ENCODE measurements around the gene TANGO6.

The TANGO6 gene

GRCh38 chr16:68991075-68991474, 147.7 kb downstream of the TANGO6 start:
- no peak for DNase-seq (ENCODE audit: low read depth)
- no peak for TF ChIP-seq CTCF (conservative IDR thresholded peaks at IDR 0.05; ENCODE audit: low read length)
- no peak overlapping the region for H3K4me3 ChIP-seq (ENCODE audit: low read length)

DNA sequence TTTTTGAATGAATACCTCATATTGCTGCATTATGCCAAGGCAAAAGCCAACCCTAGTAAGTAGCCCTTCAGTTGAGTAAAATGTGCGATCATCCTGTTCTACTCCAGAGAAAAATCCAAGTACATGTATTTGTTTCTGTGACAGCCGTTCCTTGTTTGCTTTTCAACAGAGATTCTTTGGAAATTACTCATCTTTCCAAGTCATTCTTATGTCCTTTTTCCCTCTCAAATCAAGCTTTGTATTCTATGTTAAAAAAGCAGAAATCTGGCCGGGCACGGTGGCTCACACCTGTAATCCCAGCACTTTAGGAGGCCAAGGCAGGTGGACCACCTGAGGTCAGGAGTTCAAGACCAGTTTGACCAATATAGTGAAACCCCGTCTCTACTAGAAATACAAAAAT, 149.2 kb downstream of the TANGO6 start:
- no peak overlapping the region for H3K4me3 ChIP-seq (ENCODE audit: low read length)
- TF ChIP-seq CTCF (conservative IDR thresholded peaks at IDR 0.05; ENCODE audit: low read length), result no peak
- DNase-seq (ENCODE audit: low read depth), result peak; percentile 64

GRCh38 chr16:68993456-68993855, 150.1 kb downstream of the TANGO6 start:
- no peak overlapping the region for H3K4me3 ChIP-seq (ENCODE audit: low read length)
- no peak for TF ChIP-seq CTCF (conservative IDR thresholded peaks at IDR 0.05; ENCODE audit: low read length)
- no peak for DNase-seq (ENCODE audit: low read depth)

DNA sequence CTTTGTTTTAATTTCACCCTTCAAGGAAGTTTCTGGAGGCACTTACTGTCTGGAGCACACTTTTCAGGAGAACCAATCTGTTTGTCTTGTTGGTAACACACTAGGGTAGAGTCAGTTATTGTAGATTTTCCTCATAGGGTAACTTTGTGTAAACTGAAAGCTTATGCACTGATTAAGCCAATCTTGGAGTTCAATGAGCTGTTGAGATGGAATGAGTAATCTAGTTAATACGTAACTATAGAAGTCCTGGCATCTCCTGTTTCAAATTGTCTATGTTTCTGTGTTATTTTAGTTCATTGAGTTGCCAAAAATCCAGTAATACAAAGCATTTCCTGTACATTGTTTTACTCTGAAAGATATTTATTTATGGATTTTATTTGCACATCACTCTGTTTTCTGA, 150.6 kb downstream of the TANGO6 start:
- H3K4me3 ChIP-seq (ENCODE audit: low read length), result no peak overlapping the region
- TF ChIP-seq CTCF (conservative IDR thresholded peaks at IDR 0.05; ENCODE audit: low read length), result no peak
- peak; percentile 84 for DNase-seq (ENCODE audit: low read depth)

DNA sequence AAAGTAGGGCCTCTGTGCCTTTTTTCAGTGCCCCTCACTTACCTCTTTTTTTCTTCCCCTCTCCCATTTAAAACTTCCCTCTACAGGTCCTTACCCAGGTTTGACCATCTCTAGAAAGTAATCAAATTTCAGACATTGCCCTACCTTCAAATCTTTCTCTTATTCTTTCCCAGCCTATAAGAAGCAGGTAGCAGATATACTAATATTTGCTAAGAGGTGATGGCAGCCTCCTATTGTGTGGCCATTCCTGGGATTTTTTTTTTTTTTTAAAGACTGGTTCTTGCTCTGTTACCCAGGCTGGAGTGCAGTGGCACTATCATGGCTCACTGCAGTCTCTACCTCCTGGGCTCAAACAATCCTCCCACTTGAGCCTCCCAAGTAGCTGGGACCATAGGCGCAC, 151.0 kb downstream of the TANGO6 start:
- TF ChIP-seq CTCF (conservative IDR thresholded peaks at IDR 0.05; ENCODE audit: low read length), result no peak
- DNase-seq (ENCODE audit: low read depth), result no peak

DNA sequence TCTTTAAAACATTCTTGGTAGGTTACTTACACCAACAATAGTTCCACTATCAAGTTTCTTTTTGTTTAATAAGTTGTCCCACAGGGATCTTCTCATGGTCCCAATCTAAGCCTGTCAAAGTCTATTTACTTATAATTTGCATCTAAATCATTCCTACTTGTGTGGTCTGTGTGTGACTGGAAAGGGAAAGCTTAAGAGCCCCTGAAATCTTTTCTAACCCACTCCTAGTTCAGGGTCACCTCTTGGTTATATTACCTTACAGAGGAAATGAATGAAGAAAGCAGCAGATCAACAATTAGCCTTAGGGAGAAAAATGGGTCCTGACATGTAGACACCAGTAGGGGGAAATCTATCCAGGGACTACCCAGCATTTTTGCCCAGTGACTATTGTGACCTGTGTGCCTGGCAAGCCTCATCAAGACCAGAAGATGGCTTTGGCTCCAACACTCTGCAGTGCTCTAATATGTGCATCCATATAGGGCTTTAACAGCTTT, 151.7 kb downstream of the TANGO6 start:
- H3K4me3 ChIP-seq (ENCODE audit: low read length), result no peak overlapping the region
- DNase-seq (ENCODE audit: low read depth), result peak; percentile 40
- peak; percentile 39 for TF ChIP-seq CTCF (conservative IDR thresholded peaks at IDR 0.05; ENCODE audit: low read length)

More for the DNA sequence above, 151.0 kb downstream of the TANGO6 start:
- H3K4me3 ChIP-seq (ENCODE audit: low read length), result no peak overlapping the region

DNA sequence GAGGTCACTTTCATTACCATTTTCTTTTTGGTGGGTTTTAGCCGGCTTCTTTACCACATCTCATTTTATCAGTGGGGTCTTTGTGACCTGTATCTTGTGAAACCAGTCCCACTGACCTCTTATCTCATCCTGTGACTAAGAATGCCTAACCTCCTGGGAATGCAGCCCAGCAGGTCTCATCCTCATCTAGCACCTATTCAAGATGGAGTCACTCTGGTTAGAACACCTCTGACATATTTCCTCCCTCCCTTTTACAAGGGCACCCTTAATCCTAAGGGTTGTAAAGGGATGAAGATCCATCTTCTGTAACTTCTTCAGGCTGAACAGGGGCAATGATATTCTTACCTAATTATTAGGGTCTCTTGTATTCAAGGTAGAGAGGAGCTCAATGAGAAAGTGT, 154.2 kb downstream of the TANGO6 start:
- H3K4me3 ChIP-seq (ENCODE audit: low read length), result no peak overlapping the region
- TF ChIP-seq CTCF (conservative IDR thresholded peaks at IDR 0.05; ENCODE audit: low read length), result no peak
- DNase-seq (ENCODE audit: low read depth), result no peak
